GM12891 (cell line): ENCODE data around the gene MEPE.

ENCODE experiments used
- POLR2A ChIP-seq: IDR thresholded peaks from 2 replicates; pipeline ENCODE4 v1.6.1; 2011; ENCODE audit warnings: low read depth, low read length, control low read depth
- POLR2AphosphoS5 ChIP-seq: IDR thresholded peaks from 2 replicates; pipeline ENCODE4 v1.6.1; 2011; ENCODE audit warnings: low read depth, low read length, control low read depth
- POU2F2 ChIP-seq: IDR thresholded peaks from 2 replicates; pipeline ENCODE4 v1.6.1; 2011; ENCODE audit warnings: low read depth, mild to moderate bottlenecking, control low read depth, low read length, moderate library complexity
- SPI1 ChIP-seq: IDR thresholded peaks from 2 replicates; pipeline ENCODE4 v1.6.1; 2011; ENCODE audit warnings: low read depth, low read length, control low read depth
- TAF1 ChIP-seq: IDR thresholded peaks from 2 replicates; pipeline ENCODE4 v1.6.1; 2011; ENCODE audit warnings: low read depth, low read length, control low read depth

DNA sequence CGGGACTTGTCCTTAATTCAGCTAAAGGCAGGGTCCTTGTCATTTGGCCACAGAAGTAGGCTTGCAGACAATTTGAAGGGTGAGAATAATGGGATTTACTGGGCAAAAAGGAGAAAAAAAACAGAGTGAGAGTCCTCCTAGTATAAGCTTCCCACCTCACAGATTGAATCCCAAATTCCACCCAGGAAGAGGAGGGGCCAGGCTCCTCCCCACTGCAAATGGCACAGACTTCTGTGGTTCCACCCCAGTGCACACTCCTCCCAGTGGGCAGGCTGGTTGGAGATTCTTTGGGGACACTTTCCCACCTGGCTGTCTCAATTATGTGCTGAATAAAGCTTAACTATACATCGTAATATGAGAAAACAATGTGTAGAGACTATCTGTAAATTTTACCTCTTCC, 31.6 kb downstream of the MEPE start:
- TF ChIP-seq POLR2A, result no peak
- TF ChIP-seq POLR2AphosphoS5, result no peak
- no peak for TF ChIP-seq TAF1
- TF ChIP-seq SPI1, result no peak
- TF ChIP-seq POU2F2, result no peak
